PFSK-1 (cell line): ENCODE results near the gene TCP11.

Source experiments
- FOXP2 ChIP-seq: optimal IDR thresholded peaks from 2 replicates; pipeline ENCODE3; 2011; ENCODE audit warnings: borderline replicate concordance, control low read depth, inconsistent platforms; ENCODE audit not compliant: insufficient read depth; ENCODE audit errors: extremely low read length, extremely low read depth
- POLR2AphosphoS5 ChIP-seq: IDR thresholded peaks from 2 replicates; pipeline ENCODE4 v1.6.1; 2012; ENCODE audit warnings: low read depth, mild to moderate bottlenecking, control low read depth, low read length, moderate library complexity
- SIN3A ChIP-seq: IDR thresholded peaks from 2 replicates; pipeline ENCODE4 v1.6.1; 2012; ENCODE audit warnings: mild to moderate bottlenecking, low read length, moderate library complexity, borderline replicate concordance; ENCODE audit not compliant: insufficient read depth
- TAF1 ChIP-seq: IDR thresholded peaks from 2 replicates; pipeline ENCODE4 v1.6.1; 2012; ENCODE audit warnings: low read length, control low read depth, borderline replicate concordance; ENCODE audit not compliant: insufficient read depth
- TF ChIP-seq, protein P1 (sequence below), 2 experiments: IDR thresholded peaks; 2 replicates each; pipeline versions ENCODE4 v1.6.1 to v1.8.0; 2011 to 2012; ENCODE audit warnings: low read depth in 2 of 2, low read length in 2 of 2, control low read depth in 1 of 2, inconsistent platforms in 1 of 2, mild to moderate bottlenecking in 1 of 2, moderate library complexity in 1 of 2; ENCODE audit not compliant: insufficient read depth in 1 of 2

Gene TCP11

DNA sequence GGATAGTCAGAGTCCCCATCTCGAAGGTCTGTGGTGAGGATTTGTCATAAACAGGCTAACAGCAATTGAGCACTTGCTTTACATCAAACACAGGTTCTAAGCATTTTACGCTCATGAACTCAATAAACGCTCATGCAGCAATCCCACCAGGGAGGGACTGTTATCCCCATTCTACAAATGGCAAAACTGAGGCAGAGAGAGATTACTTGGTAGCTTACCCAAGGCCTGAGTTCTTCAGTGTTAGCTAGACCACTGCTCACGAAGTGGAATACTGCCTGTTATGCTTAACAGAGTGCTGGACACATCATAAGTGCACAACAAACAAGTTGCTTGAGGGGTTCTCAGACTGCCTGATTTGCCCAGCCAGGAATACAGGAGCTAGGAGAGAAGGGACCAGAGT lies 23.7 kb upstream of the TCP11 start:
- TF ChIP-seq, protein P1, sequence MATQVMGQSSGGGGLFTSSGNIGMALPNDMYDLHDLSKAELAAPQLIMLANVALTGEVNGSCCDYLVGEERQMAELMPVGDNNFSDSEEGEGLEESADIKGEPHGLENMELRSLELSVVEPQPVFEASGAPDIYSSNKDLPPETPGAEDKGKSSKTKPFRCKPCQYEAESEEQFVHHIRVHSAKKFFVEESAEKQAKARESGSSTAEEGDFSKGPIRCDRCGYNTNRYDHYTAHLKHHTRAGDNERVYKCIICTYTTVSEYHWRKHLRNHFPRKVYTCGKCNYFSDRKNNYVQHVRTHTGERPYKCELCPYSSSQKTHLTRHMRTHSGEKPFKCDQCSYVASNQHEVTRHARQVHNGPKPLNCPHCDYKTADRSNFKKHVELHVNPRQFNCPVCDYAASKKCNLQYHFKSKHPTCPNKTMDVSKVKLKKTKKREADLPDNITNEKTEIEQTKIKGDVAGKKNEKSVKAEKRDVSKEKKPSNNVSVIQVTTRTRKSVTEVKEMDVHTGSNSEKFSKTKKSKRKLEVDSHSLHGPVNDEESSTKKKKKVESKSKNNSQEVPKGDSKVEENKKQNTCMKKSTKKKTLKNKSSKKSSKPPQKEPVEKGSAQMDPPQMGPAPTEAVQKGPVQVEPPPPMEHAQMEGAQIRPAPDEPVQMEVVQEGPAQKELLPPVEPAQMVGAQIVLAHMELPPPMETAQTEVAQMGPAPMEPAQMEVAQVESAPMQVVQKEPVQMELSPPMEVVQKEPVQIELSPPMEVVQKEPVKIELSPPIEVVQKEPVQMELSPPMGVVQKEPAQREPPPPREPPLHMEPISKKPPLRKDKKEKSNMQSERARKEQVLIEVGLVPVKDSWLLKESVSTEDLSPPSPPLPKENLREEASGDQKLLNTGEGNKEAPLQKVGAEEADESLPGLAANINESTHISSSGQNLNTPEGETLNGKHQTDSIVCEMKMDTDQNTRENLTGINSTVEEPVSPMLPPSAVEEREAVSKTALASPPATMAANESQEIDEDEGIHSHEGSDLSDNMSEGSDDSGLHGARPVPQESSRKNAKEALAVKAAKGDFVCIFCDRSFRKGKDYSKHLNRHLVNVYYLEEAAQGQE (IDR thresholded peaks at IDR 0.05; ENCODE audit: insufficient read depth in 1 of 2, low read depth in 2 of 2, low read length in 2 of 2) = no peak
- TF ChIP-seq TAF1 = no peak
- no peak for TF ChIP-seq POLR2AphosphoS5
- TF ChIP-seq SIN3A = no peak
- no peak for TF ChIP-seq FOXP2

DNA sequence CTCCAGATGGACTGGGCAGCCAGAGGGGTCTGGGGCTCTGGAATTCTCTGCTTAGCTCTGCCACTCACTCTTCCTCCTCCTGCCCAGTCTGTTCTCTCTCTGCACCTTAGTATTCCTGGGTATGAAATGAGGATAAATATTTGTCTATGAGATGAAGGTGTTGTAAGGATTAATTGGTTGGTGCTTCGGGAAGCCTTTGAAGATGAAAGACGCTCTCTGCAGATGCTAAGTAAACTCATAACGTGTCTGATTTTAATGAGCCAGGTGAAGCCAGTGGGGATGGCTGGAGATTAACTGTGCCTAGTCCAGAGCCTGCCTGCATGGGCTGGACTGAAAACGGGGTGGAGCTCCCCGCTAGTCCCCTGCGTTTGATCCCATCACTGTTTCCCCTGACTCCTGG lies 23.1 kb upstream of the TCP11 start:
- no peak for TF ChIP-seq POLR2AphosphoS5
- TF ChIP-seq TAF1 = no peak
- TF ChIP-seq, protein P1 (IDR thresholded peaks at IDR 0.05; ENCODE audit: insufficient read depth in 1 of 2, low read depth in 2 of 2, low read length in 2 of 2) = no peak
- no peak for TF ChIP-seq FOXP2
- no peak for TF ChIP-seq SIN3A

DNA sequence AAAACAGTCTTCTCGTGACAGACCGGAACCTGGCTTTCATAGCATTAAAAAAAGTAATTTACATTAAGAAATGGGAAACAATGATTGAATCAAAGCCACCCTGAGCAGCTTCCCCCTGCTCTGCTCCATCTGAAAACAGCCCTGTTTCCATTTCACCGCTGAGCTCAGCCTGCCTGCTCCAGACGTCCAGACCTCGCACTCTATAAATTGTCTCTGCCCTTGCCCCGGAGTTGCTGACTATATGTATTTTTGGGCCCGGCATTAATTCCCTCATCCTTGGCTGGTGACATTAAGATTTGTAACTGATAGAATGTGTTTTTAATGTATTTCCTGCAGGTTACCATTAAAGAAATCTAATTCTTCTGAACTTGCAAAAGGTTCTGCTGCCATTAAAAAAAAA lies 22.7 kb upstream of the TCP11 start:
- TF ChIP-seq TAF1 (no peak), POLR2AphosphoS5 (no peak), FOXP2 (no peak)

DNA sequence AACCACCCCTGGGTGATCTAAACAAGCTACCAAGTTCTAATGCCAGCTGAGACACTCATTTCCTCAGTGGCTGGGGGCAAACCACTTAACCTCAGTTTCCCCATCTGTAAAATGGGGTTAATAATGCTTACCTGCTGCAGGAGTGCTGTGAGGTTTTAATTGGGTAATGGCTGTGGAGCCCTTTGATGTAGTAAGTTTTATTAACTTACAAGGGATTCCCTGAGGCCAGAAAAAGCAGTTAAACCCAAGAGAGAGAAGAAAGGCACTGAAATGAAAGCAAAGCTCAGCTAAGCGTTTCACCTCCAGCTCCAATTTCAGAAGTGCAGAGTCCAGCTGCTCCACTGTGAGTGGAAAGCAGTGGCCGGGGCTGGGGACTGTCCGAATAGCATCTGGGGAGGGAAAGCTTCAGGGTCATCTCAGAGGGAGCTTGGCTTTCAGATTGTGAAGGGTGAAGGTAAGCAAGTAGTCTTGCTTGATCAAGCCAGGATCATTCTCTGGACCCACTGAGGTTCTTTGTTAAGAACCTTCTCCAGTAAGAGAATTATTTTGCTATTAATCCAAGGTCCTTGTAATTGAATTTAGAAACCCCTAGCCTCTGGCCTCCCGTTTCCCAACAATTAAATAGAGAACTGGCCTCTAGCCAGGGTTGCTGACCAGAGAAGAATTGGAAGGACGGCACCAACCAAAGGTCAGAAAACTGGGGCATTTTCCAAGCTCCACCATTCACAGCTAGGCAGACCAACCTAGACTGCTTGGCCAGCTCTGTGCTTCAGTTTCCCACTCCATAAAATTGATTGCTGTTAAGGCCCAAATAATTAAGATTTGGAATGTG lies 20.9 kb upstream of the TCP11 start:
- TF ChIP-seq, protein P1 (IDR thresholded peaks at IDR 0.05; ENCODE audit: insufficient read depth in 1 of 2, low read depth in 2 of 2, low read length in 2 of 2) = peak in 1 of 2 experiments; percentile 67; a peak in 1 of 4 replicates
- no peak for TF ChIP-seq FOXP2
- 0 out of 2 replicates have a peak, but pooled peaks have one; percentile 13 for TF ChIP-seq TAF1

DNA sequence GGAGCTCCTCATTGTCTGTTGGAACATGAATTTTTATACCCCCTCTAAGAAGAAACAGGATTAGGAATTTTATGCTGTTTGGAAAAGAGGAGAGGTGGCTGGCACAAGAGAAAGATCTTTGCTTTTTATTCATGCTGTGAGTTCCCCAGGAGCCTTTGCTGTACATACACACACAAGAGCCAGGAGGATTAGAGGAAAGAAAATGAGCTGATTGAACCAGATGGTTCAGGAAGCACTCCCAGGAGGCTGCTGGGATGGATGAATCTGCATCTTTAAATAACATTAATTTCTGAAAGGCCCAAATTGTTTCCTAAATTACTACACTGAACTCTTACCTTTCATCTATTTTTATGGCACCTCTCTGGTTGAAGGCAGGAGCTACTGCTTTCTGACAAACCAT lies 20.1 kb upstream of the TCP11 start:
- TF ChIP-seq POLR2AphosphoS5 (no peak), TAF1 (no peak), FOXP2 (no peak), SIN3A (no peak)
- TF ChIP-seq, protein P1 (IDR thresholded peaks at IDR 0.05; ENCODE audit: insufficient read depth in 1 of 2, low read depth in 2 of 2, low read length in 2 of 2) = no peak
